COR-L47 (cell line): ENCODE measurements around the gene EMILIN3.

Experiments used
- DNase-seq: peaks from one replicate; lab custom pipeline; 2025; lab: John Stamatoyannopoulos, UW

Gene EMILIN3

GRCh38 chr20:41347523-41348429 is 18.8 kb downstream of the EMILIN3 start:
- no peak for DNase-seq

DNA sequence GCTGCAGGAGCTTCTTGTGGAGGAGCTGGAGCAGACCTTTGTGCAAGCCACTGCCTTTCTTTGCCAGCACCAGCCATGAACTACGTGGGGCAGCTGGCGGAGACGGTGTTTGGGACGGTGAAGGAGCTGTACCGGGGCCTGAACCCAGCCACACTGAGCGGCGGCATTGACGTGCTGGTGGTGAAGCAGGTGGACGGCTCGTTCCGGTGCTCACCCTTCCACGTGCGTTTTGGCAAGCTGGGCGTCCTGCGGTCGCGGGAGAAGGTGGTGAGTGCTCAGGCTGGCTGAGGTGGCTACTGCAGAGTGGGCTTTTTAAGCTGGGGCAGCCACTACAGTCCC is 20.9 kb downstream of the EMILIN3 start:
- DNase-seq: no peak

DNA sequence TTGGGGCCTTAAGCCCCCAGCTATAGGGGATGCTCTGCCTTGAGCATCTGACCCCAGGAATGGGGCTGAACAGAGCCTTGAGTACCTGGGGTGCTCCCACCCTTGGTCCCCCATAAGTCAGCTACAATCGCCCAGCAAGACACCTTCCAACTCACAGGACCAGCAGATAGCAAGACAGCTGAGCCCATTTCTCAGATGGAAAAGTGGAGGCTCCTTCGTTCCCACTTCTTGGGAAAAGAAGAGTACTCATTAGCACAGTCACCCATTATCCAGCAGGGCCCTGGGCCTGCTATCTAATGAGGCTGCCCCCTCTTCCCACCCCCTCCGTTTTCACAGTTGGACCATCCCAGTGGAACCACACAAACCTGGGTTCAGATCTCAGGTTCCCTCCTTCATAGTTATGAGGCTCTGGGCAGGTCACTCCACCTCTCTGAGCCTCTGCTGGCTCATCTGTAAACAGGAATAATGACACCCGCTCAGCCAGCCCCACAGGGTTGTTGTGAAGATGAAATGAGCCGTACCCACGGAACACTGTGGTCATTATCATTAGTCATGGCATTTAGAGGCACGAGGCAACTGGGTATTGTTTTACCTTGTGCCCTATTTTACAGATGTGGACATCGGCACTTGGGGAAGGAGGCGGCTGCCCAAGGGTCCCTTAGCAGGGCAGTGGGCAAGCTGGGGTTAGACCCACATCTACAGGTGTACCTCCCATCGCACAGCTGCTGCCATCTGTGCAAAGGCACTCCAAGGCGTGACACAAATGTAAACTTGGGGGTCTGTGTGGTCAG is 21.5 kb downstream of the EMILIN3 start:
- no peak for DNase-seq

DNA sequence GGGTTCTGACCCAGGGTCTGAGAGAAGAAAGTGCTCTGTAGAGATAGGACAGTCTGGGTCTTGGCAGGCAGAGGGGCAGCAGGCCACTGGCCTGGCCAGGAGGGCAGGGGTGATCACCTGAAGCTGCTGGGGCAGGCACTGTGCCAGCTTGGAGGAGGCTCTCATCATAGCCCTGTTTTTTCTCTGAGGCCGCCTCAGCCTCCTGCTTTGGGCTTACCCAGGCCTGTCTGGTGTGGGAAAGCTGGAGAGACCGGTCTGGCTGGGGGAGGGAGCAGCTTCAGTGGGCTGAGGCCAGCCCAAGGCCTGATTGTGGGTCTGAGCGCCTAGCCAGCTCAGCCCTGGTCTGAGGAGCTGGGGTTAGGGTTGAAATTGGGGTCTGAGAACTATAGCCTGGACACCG is 22.1 kb downstream of the EMILIN3 start:
- no peak for DNase-seq

DNA sequence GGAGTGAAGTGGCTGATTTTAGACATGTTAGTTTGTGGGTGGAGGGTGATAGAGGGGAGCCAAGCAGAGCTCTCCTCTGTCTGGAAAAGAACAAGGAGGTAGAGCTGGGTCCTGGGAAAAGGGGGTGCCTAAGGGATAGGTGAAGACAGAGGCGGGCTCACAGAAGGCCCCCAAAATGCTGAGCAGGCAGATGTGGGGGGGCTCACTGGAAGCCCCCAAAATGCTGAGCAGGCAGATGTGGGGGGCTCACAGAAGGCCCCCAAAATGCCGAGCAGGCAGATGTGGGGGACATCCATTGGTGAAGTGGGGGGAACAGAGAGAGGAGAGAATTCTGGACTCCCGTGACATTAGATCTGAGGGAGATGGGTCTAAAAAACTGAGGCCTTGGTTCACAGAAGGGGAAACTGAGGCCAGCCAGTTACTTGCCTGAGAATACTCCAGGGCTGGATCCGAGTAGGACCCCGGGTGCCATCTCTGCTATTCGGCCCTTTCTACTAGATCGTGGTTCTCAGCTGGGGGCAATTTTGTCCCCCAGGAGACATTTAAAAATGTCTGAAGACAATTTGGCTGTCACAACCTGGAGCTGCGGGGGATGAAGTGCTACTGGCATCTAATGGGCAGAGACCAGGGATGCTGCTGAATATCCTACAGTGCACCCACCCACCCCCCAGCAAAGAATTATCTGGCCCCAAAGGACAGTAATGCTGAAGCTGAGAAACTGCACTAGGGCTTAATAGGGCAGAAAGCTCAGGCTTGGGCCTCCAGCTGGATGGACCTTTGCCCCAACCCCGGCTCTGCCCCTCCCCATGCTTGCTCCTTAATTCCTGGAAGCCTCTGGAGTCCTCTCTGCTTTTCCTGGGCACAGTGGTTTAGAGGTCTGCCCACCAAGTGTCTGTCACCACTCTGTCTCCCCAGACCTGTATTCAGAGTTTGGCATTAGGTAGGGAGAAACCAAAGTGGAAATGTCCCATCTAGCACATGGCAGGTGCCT is 23.8 kb downstream of the EMILIN3 start:
- no peak for DNase-seq

DNA sequence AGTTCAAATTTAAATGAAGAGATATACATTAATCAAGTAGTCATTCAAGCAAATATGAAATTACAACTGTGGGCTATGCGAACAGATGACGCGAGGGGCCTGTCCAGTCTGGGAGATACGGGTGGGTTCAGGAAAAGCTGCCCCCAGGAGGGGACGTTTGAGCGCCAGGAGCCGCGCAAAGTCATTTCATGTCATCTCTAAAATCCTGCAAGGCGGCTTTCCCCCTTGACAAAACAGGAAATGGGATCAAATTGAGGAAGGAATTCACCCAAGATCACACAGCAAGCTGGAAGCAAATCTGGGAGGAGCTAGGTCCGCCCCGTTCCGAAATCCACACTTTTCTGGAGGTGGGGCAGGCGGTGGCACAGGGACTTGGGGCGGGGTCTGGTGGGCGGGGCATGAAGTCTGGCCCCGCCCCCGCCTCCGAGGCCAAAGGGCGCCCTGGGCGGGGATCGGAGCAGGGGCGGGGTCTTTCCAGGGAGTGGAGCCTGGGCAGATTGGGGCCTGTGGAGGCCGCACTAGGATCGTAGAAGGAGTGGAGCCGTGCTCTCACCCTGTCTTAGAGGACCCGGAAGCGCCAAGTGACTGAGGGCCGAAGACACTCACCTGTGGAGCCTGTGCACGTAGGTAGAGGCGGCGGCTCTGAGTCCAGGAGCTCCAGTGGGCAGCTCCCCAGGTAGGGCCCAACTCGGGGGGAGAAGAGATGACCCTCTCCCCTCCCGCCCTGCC is 26.1 kb downstream of the EMILIN3 start, which contains the start of gene LPIN3:
Gene LPIN3 (plus strand): TSS at position 495 of the 729 bp plus-strand sequence. CDS start 4,983 bp downstream, outside the sequence.
- DNase-seq: no peak

GRCh38 chr20:41339957-41340326 is 26.7 kb downstream of the EMILIN3 start:
- DNase-seq: peak; percentile 68

- no peak for DNase-seq
These were observed 29.7 kb downstream of the EMILIN3 start for GRCh38 chr20:41336711-41337492.

DNA sequence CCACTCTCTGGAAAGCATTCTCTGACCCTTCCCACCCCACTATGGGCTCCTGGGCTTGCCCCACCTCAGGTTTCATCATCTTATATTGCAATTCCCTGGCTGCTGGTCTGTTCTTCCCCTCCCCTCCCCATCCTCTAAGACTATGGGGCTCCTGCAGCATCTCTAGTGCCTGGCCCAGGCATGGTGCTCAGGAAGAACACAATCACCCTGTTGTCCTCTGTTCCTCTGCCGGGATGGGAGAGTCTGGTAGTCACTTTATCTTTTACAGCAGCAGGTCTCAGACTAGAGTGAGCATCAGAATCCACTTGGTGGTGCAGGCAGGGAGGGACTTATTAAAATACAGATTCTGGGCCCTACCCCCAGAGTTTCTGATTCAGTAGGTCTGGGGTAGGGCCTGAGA is 31.0 kb downstream of the EMILIN3 start:
- DNase-seq: no peak

GRCh38 chr20:41334443-41335421 is 31.9 kb downstream of the EMILIN3 start:
- no peak for DNase-seq

- DNase-seq: no peak
These were observed 32.6 kb downstream of the EMILIN3 start for GRCh38 chr20:41334036-41334435.

- DNase-seq: no peak
These were observed 34.9 kb downstream of the EMILIN3 start for GRCh38 chr20:41331731-41332130.

DNA sequence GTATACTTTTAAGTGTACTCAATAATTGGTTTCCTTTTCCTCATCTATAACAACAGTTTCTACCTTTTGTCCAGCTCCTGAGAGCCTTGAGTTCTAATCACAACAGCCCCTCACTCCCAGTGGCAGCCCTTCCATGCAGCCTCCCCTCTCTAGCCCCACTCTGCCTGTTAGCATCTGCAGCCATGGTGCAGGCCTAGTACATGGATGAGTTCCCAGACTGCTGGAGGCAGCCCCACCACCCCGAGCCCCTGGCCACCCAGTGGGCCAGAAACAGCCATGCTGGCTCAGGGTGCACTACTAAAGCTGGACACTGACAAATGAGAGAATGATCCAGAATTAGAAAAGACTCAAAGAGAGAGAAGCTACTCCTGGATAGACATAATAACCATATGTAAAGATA is 35.7 kb downstream of the EMILIN3 start:
- no peak for DNase-seq

DNA sequence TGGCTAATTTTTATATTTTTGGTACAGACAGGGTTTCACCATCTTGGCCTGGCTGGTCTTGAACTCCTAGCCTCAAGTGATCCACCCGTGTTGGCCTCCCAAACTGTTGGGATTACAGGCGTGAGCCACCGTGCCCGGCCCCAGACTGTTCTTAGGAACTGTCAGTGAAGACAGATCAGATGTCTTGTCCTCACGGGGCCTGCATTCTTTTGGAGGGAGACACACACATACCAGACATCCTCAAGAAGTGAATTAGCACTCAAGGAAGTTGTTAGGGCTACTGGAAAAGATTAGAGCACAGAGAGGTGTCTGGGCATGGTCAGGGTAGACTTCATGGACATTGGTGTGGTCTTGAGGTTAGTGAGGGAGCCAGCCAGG is 36.3 kb downstream of the EMILIN3 start:
- DNase-seq: no peak

DNA sequence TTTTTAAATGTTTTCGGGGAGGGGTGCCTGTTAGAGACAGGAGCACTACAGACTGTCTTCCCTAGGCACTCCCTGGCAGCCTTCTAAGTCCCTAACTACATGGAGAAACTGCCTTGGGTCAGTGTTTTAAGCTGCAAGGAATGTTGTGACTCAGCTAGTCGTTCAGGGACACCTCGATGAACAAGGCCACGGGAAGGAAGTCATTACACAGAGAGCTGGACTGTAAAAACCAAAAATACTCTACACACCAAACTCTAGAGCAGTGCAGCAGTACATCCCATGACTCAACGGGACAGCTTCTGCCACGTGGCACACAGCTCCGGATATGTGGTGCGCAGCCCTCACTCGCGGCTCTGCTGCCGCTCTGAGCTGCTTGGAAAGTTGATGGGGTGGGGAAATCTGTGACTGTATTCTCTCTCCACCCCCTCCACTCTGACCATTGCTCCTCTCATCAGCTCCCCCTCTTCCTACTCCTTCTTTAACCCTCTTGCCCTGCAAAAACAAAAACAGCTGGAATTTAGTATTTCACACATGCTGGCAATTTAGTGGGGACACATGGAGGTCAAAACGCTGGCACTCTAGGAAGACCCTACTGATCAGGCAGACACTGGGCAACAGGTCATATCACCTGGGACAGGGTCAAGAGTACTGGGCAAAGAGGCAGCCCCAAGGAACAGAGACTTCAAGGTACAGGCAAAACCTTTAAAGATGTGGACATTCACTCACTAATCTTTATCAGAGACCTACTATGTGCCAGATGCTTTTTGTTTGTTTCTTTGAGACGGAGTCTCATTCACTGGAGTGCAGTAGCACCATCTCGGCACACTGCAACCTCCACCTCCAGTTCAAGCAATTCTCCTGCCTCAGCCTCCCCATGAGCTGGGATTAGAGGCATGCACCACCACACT is 36.9 kb downstream of the EMILIN3 start:
- DNase-seq: no peak

GRCh38 chr20:41327178-41327577 is 39.4 kb downstream of the EMILIN3 start:
- no peak for DNase-seq

- DNase-seq: no peak
These were observed 45.6 kb downstream of the EMILIN3 start for GRCh38 chr20:41320976-41321375.

DNA sequence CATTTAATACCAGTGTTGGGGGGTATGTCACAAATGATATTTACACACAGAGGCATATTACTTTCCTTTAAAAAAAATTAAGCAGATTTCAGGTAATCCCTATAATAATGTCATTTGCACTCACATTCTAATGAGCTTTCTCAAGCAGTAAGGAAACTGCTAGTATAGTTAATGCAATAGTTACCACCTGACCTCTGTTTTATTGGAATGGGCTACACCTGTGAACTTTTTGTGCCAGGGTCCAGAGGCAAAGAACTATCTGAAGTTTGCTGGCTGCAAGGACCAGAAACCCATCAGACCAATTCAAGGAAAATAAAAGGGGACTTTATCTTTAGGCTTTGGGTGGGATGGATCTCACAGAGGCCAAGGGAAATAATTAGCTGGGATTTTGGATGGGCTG is 46.2 kb downstream of the EMILIN3 start:
- DNase-seq: no peak
